C4-2B (cell line): ENCODE results near the gene KIAA0825.

Experiments used
- ZFX ChIP-seq: fragments of 450-650 bp; IDR thresholded peaks from 2 replicates; pipeline ENCODE4 v1.6.1; 2017
- TF ChIP-seq, protein P1 (sequence below): fragments of 450-650 bp; conservative IDR thresholded peaks from 2 replicates; pipeline ENCODE4 v1.5.1; 2017; ENCODE audit warnings: mild to moderate bottlenecking

DNA sequence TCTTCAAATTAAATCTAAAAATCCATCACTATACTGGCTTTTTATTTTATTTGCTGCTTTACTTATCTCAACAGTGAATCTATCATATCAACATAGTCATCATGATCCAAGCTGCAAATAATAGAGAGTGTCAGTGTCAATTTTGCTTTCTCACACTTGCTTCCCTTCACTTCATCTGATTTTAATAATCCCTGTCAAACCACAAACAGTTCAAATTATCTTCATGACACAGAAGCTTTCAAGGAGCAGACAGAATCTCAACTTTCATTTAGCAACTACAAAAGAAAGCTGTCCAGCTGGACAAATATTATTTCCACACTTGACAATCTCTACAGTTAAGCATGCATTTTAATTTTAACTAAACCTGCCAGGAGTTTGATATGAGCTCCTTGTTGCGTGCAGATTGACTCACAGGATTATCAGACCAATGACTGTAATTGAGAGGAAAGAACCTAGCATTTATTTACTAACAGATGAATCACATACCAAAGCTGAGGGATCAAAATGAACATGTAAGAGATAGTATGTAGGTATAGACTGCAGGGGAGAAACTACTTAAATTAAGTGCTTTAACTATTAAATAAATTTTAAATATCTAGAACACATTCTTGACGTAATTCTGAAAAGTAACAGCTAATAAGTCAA is 56.0 kb downstream of the KIAA0825 start:
- TF ChIP-seq, protein P1, sequence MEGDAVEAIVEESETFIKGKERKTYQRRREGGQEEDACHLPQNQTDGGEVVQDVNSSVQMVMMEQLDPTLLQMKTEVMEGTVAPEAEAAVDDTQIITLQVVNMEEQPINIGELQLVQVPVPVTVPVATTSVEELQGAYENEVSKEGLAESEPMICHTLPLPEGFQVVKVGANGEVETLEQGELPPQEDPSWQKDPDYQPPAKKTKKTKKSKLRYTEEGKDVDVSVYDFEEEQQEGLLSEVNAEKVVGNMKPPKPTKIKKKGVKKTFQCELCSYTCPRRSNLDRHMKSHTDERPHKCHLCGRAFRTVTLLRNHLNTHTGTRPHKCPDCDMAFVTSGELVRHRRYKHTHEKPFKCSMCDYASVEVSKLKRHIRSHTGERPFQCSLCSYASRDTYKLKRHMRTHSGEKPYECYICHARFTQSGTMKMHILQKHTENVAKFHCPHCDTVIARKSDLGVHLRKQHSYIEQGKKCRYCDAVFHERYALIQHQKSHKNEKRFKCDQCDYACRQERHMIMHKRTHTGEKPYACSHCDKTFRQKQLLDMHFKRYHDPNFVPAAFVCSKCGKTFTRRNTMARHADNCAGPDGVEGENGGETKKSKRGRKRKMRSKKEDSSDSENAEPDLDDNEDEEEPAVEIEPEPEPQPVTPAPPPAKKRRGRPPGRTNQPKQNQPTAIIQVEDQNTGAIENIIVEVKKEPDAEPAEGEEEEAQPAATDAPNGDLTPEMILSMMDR = no peak
- no peak for TF ChIP-seq ZFX
